HUES48 (cell line): Measurements from ENCODE around the gene REEP2.
A peak's percentile ranks its signal among the peaks of the same experiment; 100 is the strongest.

Experiments
- H3K27ac ChIP-seq: one replicate; pipeline ENCODE4 v1.7.0; 2013; ENCODE audit warnings: low read depth, low read length, inconsistent platforms
- H3K27me3 ChIP-seq: 2 replicates; pipeline ENCODE4 v1.6.1; 2013; ENCODE audit warnings: mild to moderate bottlenecking, low read length; ENCODE audit not compliant: control insufficient read depth, insufficient read depth
- H3K36me3 ChIP-seq: 2 replicates; pipeline ENCODE4 v1.6.1; 2013; ENCODE audit warnings: low read length; ENCODE audit not compliant: control insufficient read depth, insufficient read depth
- H3K4me1 ChIP-seq: 2 replicates; pipeline ENCODE4 v1.6.1; 2013; ENCODE audit warnings: mild to moderate bottlenecking, low read length; ENCODE audit not compliant: control insufficient read depth, insufficient read depth
- H3K4me3 ChIP-seq: 2 replicates; pipeline ENCODE4 v1.5.1; 2013; ENCODE audit warnings: mild to moderate bottlenecking, low read depth, low read length
- H3K9ac ChIP-seq: 2 replicates; pipeline ENCODE4 v1.6.1; 2013; ENCODE audit warnings: mild to moderate bottlenecking, low read depth, low read length, moderate library complexity
- H3K9me3 ChIP-seq: 2 replicates; pipeline ENCODE4 v1.6.1; 2013; ENCODE audit warnings: low read length; ENCODE audit not compliant: control insufficient read depth, insufficient read depth

REEP2 gene

GRCh38 chr5:138449501-138450239 is 10.8 kb downstream of the REEP2 start:
- Histone ChIP-seq H3K4me3 (no peak overlapping the region), H3K36me3 (no peaks in the 10 kb centered on the region), H3K4me1 (no peaks in the 10 kb centered on the region), H3K9me3 (no peaks in the 10 kb centered on the region), H3K27me3 (no peaks in the 10 kb centered on the region), H3K9ac (no peak overlapping the region), H3K27ac (no peak overlapping the region)

GRCh38 chr5:138450971-138451370 is 12.1 kb downstream of the REEP2 start:
- H3K27ac ChIP-seq = no peak overlapping the region
- H3K9me3 ChIP-seq = no peaks in the 10 kb centered on the region
- no peaks in the 10 kb centered on the region for H3K36me3 ChIP-seq
- no peaks in the 10 kb centered on the region for H3K27me3 ChIP-seq
- H3K4me3 ChIP-seq = no peak overlapping the region
- no peak overlapping the region for H3K9ac ChIP-seq
- H3K4me1 ChIP-seq = peaks cover 11% of the 10 kb centered on the region

GRCh38 chr5:138452720-138453119 is 13.9 kb downstream of the REEP2 start:
- H3K27me3 ChIP-seq = no peaks in the 10 kb centered on the region
- no peaks in the 10 kb centered on the region for H3K9me3 ChIP-seq
- H3K27ac ChIP-seq = no peak overlapping the region
- H3K4me1 ChIP-seq = peaks cover 11% of the 10 kb centered on the region
- no peak overlapping the region for H3K4me3 ChIP-seq
- H3K9ac ChIP-seq = no peak overlapping the region
- no peaks in the 10 kb centered on the region for H3K36me3 ChIP-seq

GRCh38 chr5:138453590-138453989 is 14.7 kb downstream of the REEP2 start:
- no peaks in the 10 kb centered on the region for H3K27me3 ChIP-seq
- H3K9ac ChIP-seq = no peak overlapping the region
- H3K36me3 ChIP-seq = no peaks in the 10 kb centered on the region
- peaks cover 11% of the 10 kb centered on the region for H3K4me1 ChIP-seq
- no peak overlapping the region for H3K4me3 ChIP-seq
- H3K9me3 ChIP-seq = no peaks in the 10 kb centered on the region
- no peak overlapping the region for H3K27ac ChIP-seq

- Histone ChIP-seq H3K4me1 (peaks cover 11% of the 10 kb centered on the region), H3K27me3 (no peaks in the 10 kb centered on the region), H3K9me3 (no peaks in the 10 kb centered on the region), H3K27ac (no peak overlapping the region), H3K36me3 (no peaks in the 10 kb centered on the region), H3K9ac (no peak overlapping the region), H3K4me3 (no peak overlapping the region)
Observed at GRCh38 chr5:138454121-138454520, 15.3 kb downstream of the REEP2 start.

- H3K36me3 ChIP-seq = no peaks in the 10 kb centered on the region
- H3K4me3 ChIP-seq = no peak overlapping the region
- H3K4me1 ChIP-seq = peaks cover 11% of the 10 kb centered on the region
- H3K27me3 ChIP-seq = no peaks in the 10 kb centered on the region
- H3K9ac ChIP-seq = no peak overlapping the region
- H3K27ac ChIP-seq = peak overlapping the region; percentile 42
- H3K9me3 ChIP-seq = no peaks in the 10 kb centered on the region
Observed at GRCh38 chr5:138455232-138455930, 16.5 kb downstream of the REEP2 start.

GRCh38 chr5:138457531-138458275 is 18.8 kb downstream of the REEP2 start:
- Histone ChIP-seq H3K4me3 (no peak overlapping the region), H3K36me3 (no peaks in the 10 kb centered on the region), H3K9ac (no peak overlapping the region), H3K4me1 (peaks cover 11% of the 10 kb centered on the region), H3K9me3 (no peaks in the 10 kb centered on the region), H3K27me3 (no peaks in the 10 kb centered on the region), H3K27ac (no peak overlapping the region)

GRCh38 chr5:138458384-138458783 is 19.5 kb downstream of the REEP2 start:
- Histone ChIP-seq H3K4me1 (peaks cover 11% of the 10 kb centered on the region), H3K4me3 (no peak overlapping the region), H3K9ac (no peak overlapping the region), H3K9me3 (no peaks in the 10 kb centered on the region), H3K27ac (no peak overlapping the region), H3K36me3 (no peaks in the 10 kb centered on the region), H3K27me3 (no peaks in the 10 kb centered on the region)

GRCh38 chr5:138458856-138459255 is 20.0 kb downstream of the REEP2 start:
- Histone ChIP-seq H3K36me3 (no peaks in the 10 kb centered on the region), H3K4me1 (peaks cover 11% of the 10 kb centered on the region), H3K9ac (no peak overlapping the region), H3K27ac (no peak overlapping the region), H3K27me3 (no peaks in the 10 kb centered on the region), H3K9me3 (no peaks in the 10 kb centered on the region), H3K4me3 (no peak overlapping the region)

- Histone ChIP-seq H3K36me3 (no peaks in the 10 kb centered on the region), H3K9me3 (no peaks in the 10 kb centered on the region), H3K9ac (no peak overlapping the region), H3K27me3 (no peaks in the 10 kb centered on the region), H3K4me1 (peaks cover 11% of the 10 kb centered on the region), H3K27ac (no peak overlapping the region), H3K4me3 (no peak overlapping the region)
Observed at GRCh38 chr5:138459311-138459933, 20.6 kb downstream of the REEP2 start.
